NCI-H526 (cell line): ENCODE data around the gene KIR2DL3.
"Not testable (repeated sequence)": the region's sequence is repeated elsewhere in the genome, so short reads cannot be mapped to it uniquely, and the experiment has no call there.

Experiments used
- DNase-seq, 2 experiments: peaks; one replicate each; lab custom pipeline; 2025; lab: John Stamatoyannopoulos, UW

KIR2DL3 gene

GRCh38 chr19:54744080-54744479 lies 5.8 kb downstream of the KIR2DL3 start:
- not testable (repeated sequence) for DNase-seq

GRCh38 chr19:54747614-54748322 lies 9.5 kb downstream of the KIR2DL3 start:
- not testable (repeated sequence) for DNase-seq

- DNase-seq = not testable (repeated sequence)
These were observed 12.0 kb downstream of the KIR2DL3 start for GRCh38 chr19:54750276-54750675.

GRCh38 chr19:54756204-54757110 lies 18.1 kb downstream of the KIR2DL3 start:
- not testable (repeated sequence) for DNase-seq

GRCh38 chr19:54758577-54758976 lies 20.3 kb downstream of the KIR2DL3 start:
- DNase-seq = not testable (repeated sequence)

GRCh38 chr19:54764219-54764618 lies 25.9 kb downstream of the KIR2DL3 start:
- DNase-seq = not testable (repeated sequence)

GRCh38 chr19:54766464-54766863 lies 28.2 kb downstream of the KIR2DL3 start:
- DNase-seq = not testable (repeated sequence)

- DNase-seq = not testable (repeated sequence)
These were observed 31.3 kb downstream of the KIR2DL3 start, which contains the start of gene KIR2DL1 for GRCh38 chr19:54769646-54770045. Gene KIR2DL1, plus strand, starts transcription at chr19:54769793. Its CDS starts 58 bp downstream, at chr19:54769851.

GRCh38 chr19:54770511-54770910 lies 32.2 kb downstream of the KIR2DL3 start:
- not testable (repeated sequence) for DNase-seq

GRCh38 chr19:54771018-54771960 lies 33.0 kb downstream of the KIR2DL3 start:
- not testable (repeated sequence) for DNase-seq

- not testable (repeated sequence) for DNase-seq
These were observed 34.4 kb downstream of the KIR2DL3 start for GRCh38 chr19:54772666-54773065.

GRCh38 chr19:54775095-54775815 lies 36.9 kb downstream of the KIR2DL3 start:
- DNase-seq = not testable (repeated sequence)

- not testable (repeated sequence) for DNase-seq
These were observed 37.5 kb downstream of the KIR2DL3 start for GRCh38 chr19:54775830-54776229.

GRCh38 chr19:54777851-54778250 lies 39.5 kb downstream of the KIR2DL3 start:
- not testable (repeated sequence) for DNase-seq

- not testable (repeated sequence) for DNase-seq
These were observed 40.6 kb downstream of the KIR2DL3 start for GRCh38 chr19:54778896-54779295.

- DNase-seq = not testable (repeated sequence)
These were observed 44.6 kb downstream of the KIR2DL3 start for GRCh38 chr19:54782916-54783315.

GRCh38 chr19:54786091-54786723 lies 47.9 kb downstream of the KIR2DL3 start:
- not testable (repeated sequence) for DNase-seq

- not testable (repeated sequence) for DNase-seq
These were observed 49.8 kb downstream of the KIR2DL3 start for GRCh38 chr19:54788154-54788553.

- no peak for DNase-seq
These were observed 52.4 kb downstream of the KIR2DL3 start for GRCh38 chr19:54790711-54791110.

- no peak for DNase-seq
These were observed 53.2 kb downstream of the KIR2DL3 start for GRCh38 chr19:54791476-54791875.
